Stimulated activated CD4-positive, alpha-beta T cell treated with anti-CD3 and anti-CD28 coated beads, Interleukin-15, amount 100 ng/mL, for 24 hours (primary cell): ENCODE results near the gene SUPT4H1.

Source experiments
- DNase-seq: peaks from one replicate; pipeline ENCODE4 v3.0.0-alpha.2; 2020

SUPT4H1 gene

GRCh38 chr17:58380207-58381123 is 28.5 kb upstream of the SUPT4H1 start:
- DNase-seq = no peak

DNA sequence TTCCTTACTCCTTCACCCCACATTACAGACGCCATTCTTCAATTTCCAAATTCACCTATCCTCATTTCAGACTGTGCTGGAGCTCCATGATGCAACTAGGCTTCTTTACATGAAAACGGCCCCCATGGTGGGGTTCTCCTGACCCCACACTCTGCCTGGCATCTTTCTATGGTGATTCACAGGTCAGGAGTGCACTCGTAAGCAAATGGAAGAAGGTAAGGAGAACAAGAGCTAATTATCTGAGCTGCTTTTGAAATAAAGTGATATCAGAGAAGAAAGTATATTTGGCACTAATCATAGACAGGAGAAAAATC is 27.5 kb upstream of the SUPT4H1 start:
- DNase-seq = no peak

- no peak for DNase-seq
Measured at GRCh38 chr17:58378733-58379510, 26.9 kb upstream of the SUPT4H1 start.

- DNase-seq = no peak
Measured at GRCh38 chr17:58377661-58378060, 25.7 kb upstream of the SUPT4H1 start.

GRCh38 chr17:58377093-58377601 is 25.1 kb upstream of the SUPT4H1 start:
- no peak for DNase-seq

DNA sequence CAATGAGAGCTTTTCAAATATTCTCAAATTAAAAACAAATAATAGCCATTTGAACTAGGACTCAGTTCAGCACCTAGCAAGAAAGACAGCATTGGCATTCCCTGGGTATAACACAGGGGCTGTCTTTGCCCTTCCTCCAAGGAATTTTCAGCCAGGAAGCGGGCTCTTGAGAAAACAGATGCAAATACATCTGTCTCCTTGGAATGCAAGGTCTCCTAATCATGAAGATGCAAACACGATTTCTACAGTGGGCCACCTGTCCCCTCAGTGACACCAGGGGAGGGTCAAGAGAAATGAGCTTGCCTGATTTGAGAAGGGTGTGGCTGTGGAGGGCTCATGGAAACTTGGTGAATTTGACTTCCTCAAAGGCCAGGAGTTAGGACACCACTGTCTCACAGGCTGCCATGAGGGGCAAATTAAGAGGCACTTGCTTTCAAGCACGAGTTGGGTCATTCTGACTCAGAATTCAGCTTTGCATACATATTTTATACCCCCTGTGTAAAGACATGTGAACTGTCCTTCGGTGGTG is 24.5 kb upstream of the SUPT4H1 start:
- no peak for DNase-seq

DNA sequence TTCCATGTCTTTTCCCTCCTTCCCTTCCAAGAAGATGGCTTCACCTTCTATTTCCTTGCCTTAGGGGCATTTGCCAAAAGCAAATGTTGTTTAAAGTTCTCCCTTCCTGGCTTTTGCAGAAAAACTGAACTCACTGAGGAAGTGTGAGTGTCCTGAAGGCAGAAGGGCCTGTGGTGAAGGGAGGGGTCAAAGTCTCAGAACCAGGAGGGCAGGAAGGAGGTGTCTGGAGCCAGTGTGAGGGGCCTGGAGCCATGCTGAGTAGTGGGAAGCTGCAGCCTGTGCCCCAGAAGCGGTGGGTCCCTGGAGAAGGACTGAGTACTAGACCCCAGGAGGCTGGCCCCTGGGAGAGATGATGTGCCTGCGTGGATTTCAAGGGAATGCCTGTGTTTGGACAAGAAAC is 23.8 kb upstream of the SUPT4H1 start:
- no peak for DNase-seq

DNA sequence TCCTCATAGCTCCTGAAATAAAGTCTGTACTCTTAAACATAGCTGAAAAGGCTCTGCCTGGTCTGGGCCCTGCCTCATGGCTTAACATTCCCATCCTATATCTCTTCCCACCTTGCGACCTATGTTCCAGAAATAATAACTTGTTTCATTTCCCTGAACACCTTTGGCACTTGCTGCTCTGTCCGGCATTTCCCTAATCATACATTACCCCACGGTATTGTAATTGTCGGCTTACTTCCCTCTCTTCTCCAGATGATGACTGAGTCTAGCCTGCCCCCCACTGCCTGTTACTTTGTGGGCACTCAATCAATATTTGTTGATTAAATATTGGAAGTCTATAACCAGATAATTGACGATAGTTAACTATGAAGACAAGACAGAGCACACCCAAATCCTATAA is 23.3 kb upstream of the SUPT4H1 start:
- DNase-seq = no peak

DNA sequence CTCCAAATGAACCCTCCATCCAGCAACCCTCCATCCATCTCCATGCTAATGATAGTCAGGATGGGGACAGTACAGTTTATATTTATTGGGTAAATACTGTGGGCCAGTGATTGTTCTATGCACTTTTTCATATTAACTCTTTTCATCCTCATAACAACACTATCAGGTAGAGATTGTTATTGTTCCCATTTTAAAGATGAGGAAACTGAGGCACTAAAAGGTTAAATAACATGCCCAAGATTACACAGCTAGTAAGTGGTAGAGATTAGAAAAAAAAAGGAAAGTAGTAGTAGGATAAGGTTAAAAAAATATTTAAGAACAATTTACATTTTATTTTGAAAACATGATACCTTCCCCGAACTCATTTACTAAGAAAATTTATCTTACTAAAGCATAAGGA is 21.9 kb upstream of the SUPT4H1 start:
- no peak for DNase-seq

- DNase-seq = no peak
Measured at GRCh38 chr17:58373003-58373402, 21.0 kb upstream of the SUPT4H1 start.

GRCh38 chr17:58371300-58371950 is 19.4 kb upstream of the SUPT4H1 start:
- DNase-seq = no peak

- no peak for DNase-seq
Measured at GRCh38 chr17:58370716-58371115, 18.7 kb upstream of the SUPT4H1 start.

DNA sequence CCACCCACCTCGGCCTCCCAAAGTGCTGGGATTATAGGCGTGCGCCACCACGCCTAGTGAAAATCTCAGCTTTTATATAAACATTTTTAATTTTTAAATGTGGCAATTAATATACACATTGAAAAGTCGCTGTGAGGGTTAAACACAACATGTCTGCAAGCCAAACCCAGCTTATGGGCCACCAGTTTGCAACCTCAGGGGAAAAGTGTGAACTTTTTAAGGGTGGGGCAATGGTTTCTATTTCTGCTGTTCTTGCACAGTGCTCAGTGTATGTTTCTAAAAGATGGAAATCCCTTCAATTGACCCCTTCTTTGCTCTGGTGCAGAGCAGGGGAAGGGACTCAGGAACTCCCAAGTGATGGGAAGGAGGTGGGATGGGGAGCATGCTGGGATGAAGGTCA is 18.3 kb upstream of the SUPT4H1 start:
- no peak for DNase-seq

DNA sequence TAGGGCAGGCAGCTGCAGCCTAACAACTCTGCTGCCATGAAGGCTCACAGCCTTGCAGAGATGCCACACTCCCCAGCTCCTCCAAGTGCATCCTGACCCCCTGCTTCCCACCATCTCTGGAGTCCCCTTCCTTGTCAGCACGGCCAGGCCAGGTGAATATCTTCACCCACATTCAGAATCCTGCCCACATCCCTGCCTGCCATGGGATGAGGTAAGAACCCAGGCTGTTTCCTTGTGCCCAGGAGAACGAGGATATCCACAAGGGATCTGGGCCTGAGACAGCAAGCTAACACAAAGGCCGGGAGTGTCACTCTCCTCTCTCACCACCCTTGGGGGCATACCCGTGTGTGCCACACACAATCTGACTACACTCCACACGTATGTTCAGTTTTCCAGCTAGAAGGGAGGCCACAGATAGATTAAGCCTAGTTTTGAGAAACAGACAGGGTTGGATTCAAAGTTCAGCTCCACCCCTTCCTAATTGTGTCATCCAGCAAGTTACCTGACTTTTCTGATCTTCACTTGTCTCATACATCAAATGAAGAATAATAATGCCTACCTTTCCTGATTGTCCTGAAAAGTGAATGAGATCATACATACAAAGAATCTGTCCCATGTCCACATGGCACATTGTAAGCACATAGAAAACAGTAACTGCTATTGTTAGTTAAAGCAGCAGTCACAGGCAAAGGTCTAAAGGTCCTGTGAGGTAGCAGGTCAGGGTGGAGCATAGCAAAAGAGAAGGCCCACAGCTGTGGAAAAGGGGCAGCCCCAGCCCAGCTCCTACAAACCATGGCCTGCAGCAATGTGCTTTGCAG is 17.4 kb upstream of the SUPT4H1 start:
- no peak for DNase-seq

GRCh38 chr17:58368860-58369213 is 16.8 kb upstream of the SUPT4H1 start:
- DNase-seq = no peak

DNA sequence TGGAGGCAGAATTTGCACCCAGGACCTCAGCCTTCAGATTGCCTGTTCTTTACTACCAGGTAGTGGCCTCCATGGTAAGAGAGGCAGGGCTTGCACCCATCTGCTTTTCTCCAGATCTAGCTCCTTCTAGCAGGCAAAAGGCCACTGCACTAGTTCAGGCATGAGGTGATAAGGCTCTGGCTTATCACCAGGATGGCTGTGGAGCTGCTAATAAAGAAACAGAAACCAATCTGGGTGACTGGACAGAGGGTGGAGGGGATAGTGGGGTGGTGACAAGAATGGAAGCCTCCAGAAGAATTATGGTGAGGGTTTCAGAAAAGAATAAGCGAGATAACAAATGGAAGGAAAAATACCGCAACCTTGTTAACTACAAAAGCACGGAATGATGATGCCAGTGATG is 15.5 kb upstream of the SUPT4H1 start:
- no peak for DNase-seq

- DNase-seq = no peak
Measured at GRCh38 chr17:58365980-58366595, 14.1 kb upstream of the SUPT4H1 start.

DNA sequence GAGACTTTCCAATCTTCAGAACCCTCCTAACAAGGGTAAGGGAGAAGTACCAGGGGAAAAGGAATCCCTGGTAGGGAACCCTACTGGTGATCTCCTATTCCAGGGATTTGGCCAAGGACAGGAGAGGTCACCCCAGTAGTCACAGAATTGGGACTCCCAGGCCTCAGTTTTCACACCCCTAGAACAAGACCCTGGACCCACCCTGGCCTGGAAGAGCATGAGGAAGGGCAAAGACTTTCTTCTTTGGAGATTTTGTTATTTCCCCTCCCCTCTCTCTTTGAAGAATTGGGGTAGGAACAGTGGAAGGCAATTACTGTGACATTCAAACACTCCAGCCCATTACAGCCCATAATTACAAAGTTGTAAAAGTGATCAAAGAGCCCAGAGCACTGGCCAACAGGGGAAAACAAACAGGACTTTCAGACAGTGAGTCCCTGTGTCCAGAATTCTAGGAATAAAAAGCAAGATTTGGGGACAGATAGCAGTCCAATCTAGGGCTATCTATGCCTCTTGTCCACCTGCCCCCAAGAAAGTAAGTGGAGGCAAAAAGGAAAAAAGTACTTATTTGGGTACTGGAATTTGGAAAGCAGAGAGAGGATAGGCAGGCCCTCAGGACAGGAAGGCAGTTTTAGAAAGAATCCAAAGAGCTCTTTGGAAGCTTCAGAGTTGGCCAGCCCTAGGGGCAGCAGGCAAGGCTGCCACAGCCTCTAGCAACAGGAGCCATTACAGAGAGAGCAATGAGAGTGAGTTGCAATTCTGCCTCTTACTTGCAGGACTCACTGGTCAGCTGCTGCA is 13.4 kb upstream of the SUPT4H1 start:
- no peak for DNase-seq

- DNase-seq = no peak
Measured at GRCh38 chr17:58364270-58364942, 12.4 kb upstream of the SUPT4H1 start.

GRCh38 chr17:58363457-58364185 is 11.6 kb upstream of the SUPT4H1 start:
- DNase-seq = no peak
